GM12872 (cell line): ENCODE results near the gene KRTAP5-5.

Experiments used
- CTCF ChIP-seq: IDR thresholded peaks from 3 replicates; pipeline ENCODE4 v1.5.1; 2011; ENCODE audit warnings: low read depth, mild to moderate bottlenecking, low read length, moderate library complexity; ENCODE audit not compliant: insufficient read depth

KRTAP5-5 gene

DNA sequence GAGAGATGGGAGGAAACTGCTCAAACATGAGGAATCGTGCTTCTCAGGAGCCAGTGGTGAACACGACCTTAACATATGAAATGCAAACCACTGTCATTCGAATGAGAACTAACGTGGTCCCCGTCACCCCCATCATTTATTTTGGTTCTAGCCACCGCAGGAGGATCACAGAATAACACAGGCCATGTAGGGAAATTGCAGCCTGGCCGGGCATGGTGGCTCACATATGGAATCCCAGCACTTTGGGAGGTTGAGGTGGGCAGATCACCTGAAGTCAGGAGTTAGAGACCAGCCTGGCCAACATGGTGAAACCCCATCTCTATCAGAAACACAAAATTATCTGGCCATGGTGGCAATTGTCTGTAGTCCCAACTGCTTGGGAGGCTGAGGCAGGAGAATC lies 27.1 kb downstream of the KRTAP5-5 start:
- no peak for TF ChIP-seq CTCF

GRCh38 chr11:1659506-1659905 lies 29.9 kb downstream of the KRTAP5-5 start:
- TF ChIP-seq CTCF, result no peak

GRCh38 chr11:1660111-1660867 lies 30.7 kb downstream of the KRTAP5-5 start:
- TF ChIP-seq CTCF, result no peak

DNA sequence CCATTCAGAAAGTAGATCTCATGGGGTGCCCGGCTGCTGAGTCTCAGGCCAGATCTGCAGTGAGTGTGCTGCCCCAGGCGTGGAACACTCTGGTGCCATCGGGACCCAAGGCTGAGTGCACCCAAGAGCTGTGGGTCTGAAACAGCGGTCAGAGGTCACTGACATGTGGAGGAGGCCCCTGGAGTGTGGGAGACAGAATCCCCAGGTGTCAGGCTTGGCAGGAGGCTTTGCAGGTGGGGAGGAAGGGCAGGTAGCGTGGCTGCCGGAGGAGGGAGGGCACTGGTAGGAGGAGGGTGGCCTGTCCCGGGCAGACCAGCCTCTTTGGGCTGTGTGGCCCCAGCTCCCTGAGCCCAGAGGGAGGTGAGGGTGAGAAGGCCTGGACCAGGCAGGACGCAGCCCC lies 35.7 kb downstream of the KRTAP5-5 start:
- no peak for TF ChIP-seq CTCF

GRCh38 chr11:1667121-1667850 lies 37.7 kb downstream of the KRTAP5-5 start:
- no peak for TF ChIP-seq CTCF

- no peak for TF ChIP-seq CTCF
Observed at GRCh38 chr11:1667906-1668305, 38.3 kb downstream of the KRTAP5-5 start.

GRCh38 chr11:1668911-1669473 lies 39.4 kb downstream of the KRTAP5-5 start:
- TF ChIP-seq CTCF, result no peak
